ENCODE results near the gene STX18. TPM values are rescaled to one million over a fixed set of nuclear protein-coding genes. Genes with fewer than 3 reads are reported as not detected.

STX18 gene
- total RNA-seq, 1 donor, result 13.2 TPM

- no peak for DNase-seq (ENCODE audit: low read depth in 2 of 3, low spot score in 2 of 3)
These were observed 95.4 kb downstream of the STX18 start for GRCh38 chr4:4446434-4446833.

GRCh38 chr4:4443821-4444220, 98.0 kb downstream of the STX18 start:
- DNase-seq (ENCODE audit: low read depth in 2 of 3, low spot score in 2 of 3), result no peak

GRCh38 chr4:4440333-4441061, 101.4 kb downstream of the STX18 start:
- no peak for DNase-seq (ENCODE audit: low read depth in 2 of 3, low spot score in 2 of 3)

- no peak for DNase-seq (ENCODE audit: low read depth in 2 of 3, low spot score in 2 of 3)
These were observed 102.1 kb downstream of the STX18 start for GRCh38 chr4:4439782-4440181.

- DNase-seq (ENCODE audit: low read depth in 2 of 3, low spot score in 2 of 3), result no peak
These were observed 103.0 kb downstream of the STX18 start for GRCh38 chr4:4438891-4439290.

GRCh38 chr4:4437798-4438470, 103.9 kb downstream of the STX18 start:
- no peak for DNase-seq (ENCODE audit: low read depth in 2 of 3, low spot score in 2 of 3)

- DNase-seq (ENCODE audit: low read depth in 2 of 3, low spot score in 2 of 3), result no peak
These were observed 105.5 kb downstream of the STX18 start for GRCh38 chr4:4436244-4436823.

GRCh38 chr4:4433941-4434340, 107.9 kb downstream of the STX18 start:
- DNase-seq (ENCODE audit: low read depth in 2 of 3, low spot score in 2 of 3), result no peak

- no peak for DNase-seq (ENCODE audit: low read depth in 2 of 3, low spot score in 2 of 3)
These were observed 109.3 kb downstream of the STX18 start for GRCh38 chr4:4432341-4433125.

GRCh38 chr4:4430492-4431195, 111.2 kb downstream of the STX18 start:
- DNase-seq (ENCODE audit: low read depth in 2 of 3, low spot score in 2 of 3), result peak; percentile 13 to 59 (median 18)

- DNase-seq (ENCODE audit: low read depth in 2 of 3, low spot score in 2 of 3), result no peak
These were observed 112.6 kb downstream of the STX18 start for GRCh38 chr4:4428966-4429875.

GRCh38 chr4:4427886-4428285, 114.0 kb downstream of the STX18 start:
- no peak for DNase-seq (ENCODE audit: low read depth in 2 of 3, low spot score in 2 of 3)

GRCh38 chr4:4427121-4427870, 114.6 kb downstream of the STX18 start:
- no peak for DNase-seq (ENCODE audit: low read depth in 2 of 3, low spot score in 2 of 3)

GRCh38 chr4:4426511-4427120, 115.2 kb downstream of the STX18 start:
- no peak for DNase-seq (ENCODE audit: low read depth in 2 of 3, low spot score in 2 of 3)

GRCh38 chr4:4425696-4426095, 116.2 kb downstream of the STX18 start:
- no peak for DNase-seq (ENCODE audit: low read depth in 2 of 3, low spot score in 2 of 3)

- DNase-seq (ENCODE audit: low read depth in 2 of 3, low spot score in 2 of 3), result no peak
These were observed 116.6 kb downstream of the STX18 start for GRCh38 chr4:4425119-4425690.

- DNase-seq (ENCODE audit: low read depth in 2 of 3, low spot score in 2 of 3), result no peak
These were observed 117.2 kb downstream of the STX18 start for GRCh38 chr4:4424499-4425115.

Measured in hematopoietic multipotent progenitor cell (in vitro differentiated cells).